ENCODE measurements around the gene ARHGEF28. TPM values are rescaled to one million over a fixed set of nuclear protein-coding genes. Genes with fewer than 3 reads are reported as not detected.

The ARHGEF28 gene
- total and polyA plus RNA-seq, 9 of the 15 experiments (the other 6 are each of a cell fraction or from before 2014, with no cell fraction given), result 0.27 TPM; not detected in 8

- FAIRE-seq (peak; percentile 29), DNase-seq (ENCODE audit: extremely low read depth in 1 of 4, low spot score in 3 of 4) (peak; percentile 27 to 42 (median 36)), ATAC-seq (peak; percentile 71)
- 12% methylated on average over 7 of the region's 7 CpGs for WGBS (ENCODE audit: insufficient coverage, low coverage, missing lambda C conversion rate)
- H3K27me3 ChIP-seq (ENCODE audit: control insufficient read depth in 2 of 2, insufficient read depth in 2 of 2, low read length in 2 of 2), result no peaks in the 10 kb centered on the region
- H4K20me1 ChIP-seq (replicated peaks; ENCODE audit: control insufficient read depth, insufficient read depth, low read length), result no peaks in the 10 kb centered on the region
- POLR2A ChIA-PET, result no interaction called here
- no peaks in the 10 kb centered on the region for H3K4me1 ChIP-seq (replicated peaks in 1 of 2; ENCODE audit: control insufficient read depth in 2 of 2, insufficient read depth in 2 of 2, low read length in 2 of 2)
- intact Hi-C loops (cut with micrococcal nuclease), result loop anchor here (5.0 kb wide), 1 partner anchor 702 kb away; no protein-coding TSS in a partner anchor
- no peak overlapping the region for H3K27ac ChIP-seq (ENCODE audit: extremely low read depth, low read depth, low read length)
- no peak overlapping the region for H2AFZ ChIP-seq (ENCODE audit: low read depth, low read length)
- in situ Hi-C loops (cut with MboI), result no loop called here
- H3K9me3 ChIP-seq (replicated peaks; ENCODE audit: control insufficient read depth, insufficient read depth, low read depth, low read length), result no peaks in the 10 kb centered on the region
- CTCF ChIA-PET (ENCODE audit: low intra/inter-chr PET ratio), result no interaction called here
- BruUV-seq (replicated peaks), result no TSS peak
- H3K9me1 ChIP-seq (ENCODE audit: control insufficient read depth, insufficient read depth, low read length), result no peaks in the 10 kb centered on the region
- H3K4me2 ChIP-seq (ENCODE audit: insufficient read depth, low read length), result no peak overlapping the region
- H3K36me3 ChIP-seq (ENCODE audit: control insufficient read depth, insufficient read depth, low read length), result no peaks in the 10 kb centered on the region
- H3K4me3 ChIP-seq, result no peak overlapping the region
- no peak for TF ChIP-seq NFATC3 (IDR thresholded peaks at IDR 0.05)
- TF ChIP-seq CTCF (IDR thresholded peaks at IDR 0.05 in 2 of 3, conservative IDR thresholded peaks at IDR 0.05 in 1 of 3; ENCODE audit: insufficient read depth in 2 of 3, low read depth in 1 of 3, low read length in 3 of 3), result peak; percentile 41 to 55 (median 46); a peak in 5 of 6 replicates
- TF ChIP-seq THAP12 (CRISPR knock-in tag; IDR thresholded peaks at IDR 0.05), result no peak
- 0 out of 2 replicates have a peak, but pooled peaks have one; percentile 35 for TF ChIP-seq SMC3 (conservative IDR thresholded peaks at IDR 0.05; ENCODE audit: insufficient read depth, low read depth, low read length)
- 0 out of 2 replicates have a peak, but pooled peaks have one; percentile 6 for TF ChIP-seq REST (IDR thresholded peaks at IDR 0.05; ENCODE audit: borderline replicate concordance)
- no peak for TF ChIP-seq REST (CRISPR knock-in tag; IDR thresholded peaks at IDR 0.05; ENCODE audit: low read depth)
- TF ChIP-seq RAD21 (CRISPR knock-in tag; conservative IDR thresholded peaks at IDR 0.05 in 1 of 2, IDR thresholded peaks at IDR 0.05 in 1 of 2), result peak in 1 of 2 experiments; percentile 34; a peak in 2 of 4 replicates
- H3K9ac ChIP-seq (ENCODE audit: insufficient read depth in 1 of 2, low read depth in 2 of 2, low read length in 2 of 2), result no peak overlapping the region
- H3K79me2 ChIP-seq (ENCODE audit: control insufficient read depth, insufficient read depth, low read length), result no peaks in the 10 kb centered on the region
Observed at GRCh38 chr5:73945505-73945904, 319.5 kb downstream of the ARHGEF28 start.
